SU-DHL-6 (cell line): ENCODE results near the gene PTPRQ.

Source experiments
- H2AFZ ChIP-seq: fragments of 200-600 bp; sonication (generic); 2 replicates; pipeline ENCODE4 v1.6.1; 2014; ENCODE audit warnings: low read depth, mild to moderate bottlenecking, moderate library complexity, mixed read lengths, antibody characterized with exemption, low read length; ENCODE audit not compliant: severe bottlenecking
- H3F3A ChIP-seq: fragments of 200-600 bp; shearing (Covaris generic); 2 replicates; pipeline ENCODE4 v1.6.0; 2016; ENCODE audit warnings: antibody characterized with exemption, mild to moderate bottlenecking; ENCODE audit not compliant: insufficient read depth
- H3K27ac ChIP-seq: fragments of 200-600 bp; sonication (generic); 2 replicates; pipeline ENCODE4 v1.5.1; 2016; ENCODE audit warnings: low read depth, mild to moderate bottlenecking, low read length, moderate library complexity, mixed read lengths
- H3K27me3 ChIP-seq: fragments of 200-600 bp; sonication (generic), shearing (Covaris generic); 2 replicates; pipeline ENCODE4 v1.6.0; 2014; ENCODE audit warnings: mild to moderate bottlenecking, low read length
- H3K36me3 ChIP-seq: fragments of 200-600 bp; sonication (generic); 2 replicates; pipeline ENCODE4 v1.6.1; 2014; ENCODE audit warnings: mild to moderate bottlenecking, low read length, mixed read lengths
- H3K4me2 ChIP-seq: fragments of 300-600, 200-600 bp; shearing (Covaris generic), sonication (generic); 2 replicates; pipeline ENCODE4 v1.6.0; 2014; ENCODE audit warnings: low read length, low read depth, mild to moderate bottlenecking; ENCODE audit not compliant: poor library complexity, severe bottlenecking
- H3K4me3 ChIP-seq: fragments of 200-600 bp; sonication (generic); 2 replicates; pipeline ENCODE4 v1.5.1; 2014; ENCODE audit warnings: antibody characterized with exemption, low read length, mild to moderate bottlenecking, mixed read lengths; ENCODE audit not compliant: insufficient read depth, poor library complexity, severe bottlenecking
- H3K79me2 ChIP-seq: fragments of 200-600 bp; sonication (generic); 2 replicates; pipeline ENCODE4 v1.6.1; 2014; ENCODE audit warnings: mild to moderate bottlenecking, low read length, moderate library complexity; ENCODE audit not compliant: insufficient read depth
- H3K9ac ChIP-seq: fragments of 200-600 bp; sonication (generic); 2 replicates; pipeline ENCODE4 v1.7.0; 2014; ENCODE audit warnings: mild to moderate bottlenecking, low read length
- H3K9me2 ChIP-seq: fragments of 200-600 bp; sonication (generic); replicated peaks from 2 replicates; pipeline ENCODE4 v1.6.1; 2014; ENCODE audit warnings: low read length; ENCODE audit not compliant: insufficient read depth
- H3K9me3 ChIP-seq: fragments of 200-600 bp; sonication (generic); 2 replicates; pipeline ENCODE4 v1.6.1; 2014; ENCODE audit warnings: low read length, mixed read lengths; ENCODE audit not compliant: insufficient read depth
- H4K20me1 ChIP-seq: fragments of 200-600 bp; sonication (generic); 2 replicates; pipeline ENCODE4 v1.6.1; 2014; ENCODE audit warnings: low read depth, mild to moderate bottlenecking, antibody characterized with exemption, low read length, moderate library complexity, mixed read lengths
- CTCF ChIP-seq: fragments of 200-600 bp; sonication (generic); IDR thresholded peaks from one replicate; pipeline ENCODE4 v1.5.1; 2017; ENCODE audit warnings: antibody characterized with exemption, mild to moderate bottlenecking, low read length, moderate library complexity; ENCODE audit not compliant: insufficient read depth, poor library complexity, severe bottlenecking
- EZH2phosphoT487 ChIP-seq: fragments of 200-600 bp; sonication (generic), shearing (Covaris generic); conservative IDR thresholded peaks from 2 replicates; pipeline ENCODE4 v1.6.1; 2018; ENCODE audit warnings: mild to moderate bottlenecking, antibody characterized with exemption, low read length, moderate library complexity, mixed read lengths

Gene PTPRQ

GRCh38 chr12:80681786-80682185 is 237.8 kb downstream of the PTPRQ start:
- Histone ChIP-seq H3F3A (no peaks in the 10 kb centered on the region), H3K9ac (no peak overlapping the region), H3K27ac (no peak overlapping the region), H4K20me1 (no peaks in the 10 kb centered on the region), H3K4me2 (no peak overlapping the region), H3K36me3 (no peaks in the 10 kb centered on the region), H3K9me3 (no peaks in the 10 kb centered on the region), H2AFZ (no peak overlapping the region), H3K27me3 (no peaks in the 10 kb centered on the region), H3K4me3 (no peak overlapping the region), H3K9me2 (no peaks in the 10 kb centered on the region), H3K79me2 (no peaks in the 10 kb centered on the region)
- TF ChIP-seq EZH2phosphoT487 (no peak), CTCF (no peak)

- Histone ChIP-seq H3K9ac (no peak overlapping the region), H4K20me1 (no peaks in the 10 kb centered on the region), H3K4me2 (no peak overlapping the region), H3K79me2 (no peaks in the 10 kb centered on the region), H3K9me3 (no peaks in the 10 kb centered on the region), H2AFZ (no peak overlapping the region), H3F3A (no peaks in the 10 kb centered on the region), H3K27me3 (no peaks in the 10 kb centered on the region), H3K9me2 (no peaks in the 10 kb centered on the region), H3K27ac (no peak overlapping the region), H3K36me3 (no peaks in the 10 kb centered on the region), H3K4me3 (no peak overlapping the region)
- TF ChIP-seq EZH2phosphoT487 (no peak), CTCF (no peak)
These were observed 240.1 kb downstream of the PTPRQ start for GRCh38 chr12:80684077-80684495.

- Histone ChIP-seq H4K20me1 (no peaks in the 10 kb centered on the region), H3K4me3 (no peak overlapping the region), H3K27ac (no peak overlapping the region), H3K9ac (no peak overlapping the region), H3K9me2 (peaks cover 3% of the 10 kb centered on the region; the same call in 1 of the 2 replicates), H3F3A (no peaks in the 10 kb centered on the region), H2AFZ (no peak overlapping the region), H3K4me2 (no peak overlapping the region), H3K27me3 (no peaks in the 10 kb centered on the region), H3K9me3 (no peaks in the 10 kb centered on the region), H3K36me3 (no peaks in the 10 kb centered on the region), H3K79me2 (no peaks in the 10 kb centered on the region)
- no peak for TF ChIP-seq CTCF
- TF ChIP-seq EZH2phosphoT487, result no peak
These were observed 246.1 kb downstream of the PTPRQ start for GRCh38 chr12:80690090-80690489.

- no peak overlapping the region for H2AFZ ChIP-seq
- no peaks in the 10 kb centered on the region for H3K9me3 ChIP-seq
- no peak overlapping the region for H3K4me3 ChIP-seq
- no peaks in the 10 kb centered on the region for H3K36me3 ChIP-seq
- H3K27me3 ChIP-seq, result no peaks in the 10 kb centered on the region
- no peak overlapping the region for H3K4me2 ChIP-seq
- H3K9ac ChIP-seq, result no peak overlapping the region
- no peaks in the 10 kb centered on the region for H3F3A ChIP-seq
- peaks cover 3% of the 10 kb centered on the region; the same call in 1 of the 2 replicates for H3K9me2 ChIP-seq
- H4K20me1 ChIP-seq, result no peaks in the 10 kb centered on the region
- H3K79me2 ChIP-seq, result no peaks in the 10 kb centered on the region
- no peak overlapping the region for H3K27ac ChIP-seq
- TF ChIP-seq CTCF (no peak), EZH2phosphoT487 (no peak)
These were observed 246.5 kb downstream of the PTPRQ start for GRCh38 chr12:80690513-80690912.
